BE2C (cell line): ENCODE measurements around the gene MACF1.

ENCODE experiments used
- DNase-seq: peaks from one replicate; pipeline ENCODE4 v3.0.0-alpha.2; 2020
- H3K27me3 ChIP-seq: fragments of 250-450 bp; sonication (Bioruptor Pico); 2 replicates; pipeline ENCODE4 v1.5.1; 2020; ENCODE audit warnings: mild to moderate bottlenecking
- H3K36me3 ChIP-seq: fragments of 250-450 bp; sonication (Bioruptor Pico); 2 replicates; pipeline ENCODE4 v1.5.1; 2020; ENCODE audit warnings: mild to moderate bottlenecking
- H3K4me1 ChIP-seq: fragments of 250-450 bp; sonication (Bioruptor Pico); 2 replicates; pipeline ENCODE4 v1.5.1; 2020
- H3K4me3 ChIP-seq: 2 replicates; pipeline ENCODE4 v1.5.1; 2011; ENCODE audit warnings: low read depth, low read length
- H3K9me3 ChIP-seq: fragments of 250-450 bp; sonication (Bioruptor Pico); 2 replicates; pipeline ENCODE4 v1.5.1; 2020
- CTCF ChIP-seq: IDR thresholded peaks from 2 replicates; pipeline ENCODE4 v1.5.1; 2012; ENCODE audit warnings: mild to moderate bottlenecking, low read depth, low read length

Gene MACF1

DNA sequence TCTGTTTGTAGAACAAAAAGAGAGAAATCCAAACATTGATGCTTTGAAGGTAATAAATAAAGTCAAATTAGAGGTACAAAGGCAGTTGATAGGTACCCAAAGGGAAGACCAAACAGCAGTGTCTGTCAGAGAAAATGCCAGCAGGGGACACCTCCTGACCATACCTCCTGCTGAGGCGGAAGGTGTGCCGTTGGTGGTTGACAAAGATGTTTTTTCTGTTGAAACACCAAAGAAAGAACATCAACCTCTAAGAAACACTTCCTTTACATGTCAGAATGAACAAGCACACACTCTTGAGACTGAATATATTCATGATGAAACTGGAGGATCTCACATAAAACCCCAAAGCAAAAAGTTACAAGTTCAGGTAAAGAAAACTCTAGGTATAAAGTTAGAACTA is 128.3 kb downstream of the MACF1 start:
- no peak for DNase-seq
- TF ChIP-seq CTCF, result no peak
- H3K4me3 ChIP-seq, result no peak overlapping the region
- H3K27me3 ChIP-seq, result no peaks in the 10 kb centered on the region
- no peaks in the 10 kb centered on the region; the same call in 1 of the 2 replicates for H3K36me3 ChIP-seq
- no peaks in the 10 kb centered on the region for H3K9me3 ChIP-seq
- no peaks in the 10 kb centered on the region; the same call in 1 of the 2 replicates for H3K4me1 ChIP-seq

DNA sequence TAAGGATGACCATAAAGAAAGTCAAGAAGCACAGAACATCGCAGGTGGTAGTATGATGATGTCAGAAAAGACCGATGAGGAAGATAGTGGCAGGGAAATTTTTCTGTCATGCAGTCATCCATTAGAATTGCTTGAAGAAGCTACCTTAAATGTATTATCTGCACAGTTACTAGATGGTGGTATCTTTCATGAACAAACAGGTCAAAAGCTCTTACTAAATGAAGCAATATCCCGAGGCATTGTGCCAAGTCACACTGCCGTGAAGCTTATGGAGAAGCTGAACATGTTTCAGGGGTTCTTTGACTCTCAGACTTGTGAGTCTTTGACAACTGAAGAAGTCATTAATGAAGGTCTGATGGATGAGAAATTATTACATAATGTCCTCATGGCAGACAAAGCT is 128.8 kb downstream of the MACF1 start:
- no peaks in the 10 kb centered on the region; the same call in 1 of the 2 replicates for H3K36me3 ChIP-seq
- no peak for DNase-seq
- no peaks in the 10 kb centered on the region for H3K9me3 ChIP-seq
- no peak for TF ChIP-seq CTCF
- H3K4me1 ChIP-seq, result no peaks in the 10 kb centered on the region; the same call in 1 of the 2 replicates
- H3K27me3 ChIP-seq, result no peaks in the 10 kb centered on the region
- H3K4me3 ChIP-seq, result no peak overlapping the region

GRCh38 chr1:39335216-39335615 is 130.7 kb downstream of the MACF1 start:
- Histone ChIP-seq H3K9me3 (no peaks in the 10 kb centered on the region), H3K36me3 (no peaks in the 10 kb centered on the region; the same call in 1 of the 2 replicates), H3K4me3 (no peak overlapping the region), H3K4me1 (no peaks in the 10 kb centered on the region; the same call in 1 of the 2 replicates), H3K27me3 (no peaks in the 10 kb centered on the region)
- no peak for DNase-seq
- no peak for TF ChIP-seq CTCF

DNA sequence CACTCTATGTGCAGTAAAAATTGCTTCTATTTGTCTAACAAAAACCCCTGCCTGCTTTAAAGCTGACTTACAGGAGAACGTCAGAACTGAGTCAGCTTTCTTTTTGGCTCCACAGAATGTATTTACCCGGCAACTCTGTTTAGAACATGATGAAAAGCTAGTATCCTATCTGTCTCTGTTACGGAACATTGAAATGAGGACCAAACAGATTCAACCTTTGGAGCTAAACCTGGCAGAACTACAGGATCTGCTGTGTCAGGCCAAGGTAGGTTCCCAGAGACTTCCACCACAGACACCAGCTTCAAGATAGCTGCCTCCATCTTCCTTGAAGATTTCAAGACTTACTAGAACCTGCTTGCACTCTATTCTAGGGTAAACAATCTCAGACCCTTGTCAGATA is 132.6 kb downstream of the MACF1 start:
- Histone ChIP-seq H3K36me3 (no peaks in the 10 kb centered on the region; the same call in 1 of the 2 replicates), H3K4me3 (no peak overlapping the region), H3K4me1 (no peaks in the 10 kb centered on the region), H3K9me3 (no peaks in the 10 kb centered on the region), H3K27me3 (no peaks in the 10 kb centered on the region)
- no peak for DNase-seq
- no peak for TF ChIP-seq CTCF

DNA sequence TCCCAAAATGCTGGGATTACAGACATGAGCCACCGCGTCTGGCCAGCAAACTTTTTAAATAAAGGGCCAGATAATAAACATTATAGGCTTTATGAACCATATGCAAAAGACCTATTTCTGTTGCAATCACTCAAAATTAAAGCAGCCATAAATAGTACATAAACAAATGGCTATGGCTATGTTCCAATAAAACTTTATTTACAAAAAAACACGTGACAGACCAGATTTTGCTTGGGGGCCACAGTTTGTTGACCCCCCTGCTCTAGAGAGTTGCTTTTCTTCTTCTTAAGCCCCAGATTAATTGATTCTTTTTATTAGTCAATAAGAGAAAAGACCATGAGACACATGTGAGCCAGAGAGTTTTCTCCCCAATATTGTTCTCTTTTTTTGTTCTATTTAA is 138.3 kb downstream of the MACF1 start:
- no peak for DNase-seq
- no peak for TF ChIP-seq CTCF
- Histone ChIP-seq H3K9me3 (no peaks in the 10 kb centered on the region), H3K4me1 (no peaks in the 10 kb centered on the region), H3K4me3 (no peak overlapping the region), H3K36me3 (no peaks in the 10 kb centered on the region), H3K27me3 (no peaks in the 10 kb centered on the region)

GRCh38 chr1:39344394-39345154 is 140.1 kb downstream of the MACF1 start:
- TF ChIP-seq CTCF, result no peak
- DNase-seq, result no peak
- Histone ChIP-seq H3K36me3 (no peaks in the 10 kb centered on the region), H3K27me3 (no peaks in the 10 kb centered on the region), H3K9me3 (no peaks in the 10 kb centered on the region), H3K4me1 (no peaks in the 10 kb centered on the region), H3K4me3 (no peak overlapping the region)
